Common myeloid progenitor, CD34-positive (primary cell): ENCODE measurements around the gene GCN1.

Experiments
- CTCF ChIA-PET: fragments of 350-600 bp; sonication (Branson Sonifier 250); formaldehyde crosslinking; loops from one replicate; lab custom pipeline; 2021; ENCODE audit warnings: antibody characterized with exemption; lab: Charles Lee
- POLR2A ChIA-PET: fragments of 350-600 bp; sonication (Branson Sonifier 250); formaldehyde crosslinking; loops from one replicate; lab custom pipeline; 2021; ENCODE audit warnings: antibody characterized with exemption; lab: Charles Lee
- DNase-seq, 3 donors: peaks; one replicate each; pipeline versions ENCODE4 v3.0.0 to v3.0.0-alpha.2; 2013
- H3K27ac ChIP-seq, 2 experiments: 1 replicate in 1 of 2; 2 replicates in 1 of 2; pipeline ENCODE4 v1.7.0; 2013; ENCODE audit warnings: inconsistent platforms in 2 of 2, low read length in 2 of 2, mild to moderate bottlenecking in 2 of 2, low read depth in 1 of 2, moderate library complexity in 1 of 2; ENCODE audit not compliant: severe bottlenecking in 2 of 2, insufficient read depth in 1 of 2, poor library complexity in 1 of 2
- H3K27me3 ChIP-seq, 5 experiments: replicated peaks in 2 of 5; 1 replicate in 3 of 5; 2 replicates in 2 of 5; pipeline versions ENCODE4 v1.6.1 to v1.7.0; 2013; ENCODE audit warnings: low read length in 4 of 5, mild to moderate bottlenecking in 2 of 5, moderate library complexity in 2 of 5, inconsistent platforms in 1 of 5; ENCODE audit not compliant: insufficient read depth in 5 of 5, control insufficient read depth in 4 of 5
- H3K36me3 ChIP-seq, 4 experiments: 1 replicate in 2 of 4; 2 replicates in 2 of 4; pipeline versions ENCODE4 v1.6.1 to v1.7.0; 2013; ENCODE audit warnings: low read length in 3 of 4, control low read depth in 1 of 4, mild to moderate bottlenecking in 1 of 4; ENCODE audit not compliant: control insufficient read depth in 4 of 4, insufficient read depth in 4 of 4
- H3K4me1 ChIP-seq, 4 experiments: 1 replicate in 3 of 4; 2 replicates in 1 of 4; pipeline versions ENCODE4 v1.6.1 to v1.7.1; 2013; ENCODE audit warnings: low read length in 3 of 4, mild to moderate bottlenecking in 3 of 4, control low read depth in 1 of 4, inconsistent platforms in 1 of 4, moderate library complexity in 1 of 4; ENCODE audit not compliant: control insufficient read depth in 4 of 4, insufficient read depth in 4 of 4; ENCODE audit errors: control extremely low read depth in 1 of 4
- H3K4me3 ChIP-seq, 7 experiments: 1 replicate in 4 of 7; 2 replicates in 3 of 7; pipeline versions ENCODE4 v1.5.1 to v1.7.0; 2013; ENCODE audit warnings: mild to moderate bottlenecking in 7 of 7, low read length in 6 of 7, moderate library complexity in 6 of 7, inconsistent platforms in 2 of 7, low read depth in 2 of 7, control low read depth in 1 of 7; ENCODE audit not compliant: insufficient read depth in 4 of 7, control insufficient read depth in 1 of 7; ENCODE audit errors: extremely low read depth in 1 of 7
- H3K9me3 ChIP-seq, 5 experiments: 1 replicate in 4 of 5; 2 replicates in 1 of 5; pipeline versions ENCODE4 v1.6.1 to v1.7.1; 2013; ENCODE audit warnings: low read length in 4 of 5, mild to moderate bottlenecking in 2 of 5, inconsistent platforms in 1 of 5, low read depth in 1 of 5, moderate library complexity in 1 of 5; ENCODE audit not compliant: control insufficient read depth in 4 of 5, insufficient read depth in 2 of 5; ENCODE audit errors: control extremely low read depth in 1 of 5
- WGBS: methylation state at CpG from one replicate; pipeline ENCODE4 v1.1.5; 2013; ENCODE audit not compliant: insufficient coverage; 5-methylcytosine and 5-hydroxymethylcytosine counted together

GCN1 gene

DNA sequence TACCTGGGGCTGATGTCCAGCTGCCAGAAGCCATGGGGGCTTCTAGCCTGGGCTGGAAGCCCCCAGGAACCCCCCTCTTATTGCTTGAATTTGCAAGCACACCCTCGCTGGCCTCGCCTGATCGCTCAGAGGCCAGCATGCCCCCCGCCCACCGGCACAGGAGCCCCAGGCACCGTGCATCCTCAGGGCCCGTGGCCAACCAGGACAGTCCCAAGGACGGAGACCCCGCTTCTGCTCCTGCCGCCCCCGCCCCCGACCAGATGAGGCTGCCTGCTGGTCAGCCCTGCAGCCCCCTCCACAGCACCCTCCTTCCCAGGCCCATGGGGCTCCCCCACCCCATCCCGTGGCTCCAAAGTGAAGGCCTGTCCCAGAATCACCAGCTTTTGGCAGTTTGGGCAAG, 99.2 kb downstream of the GCN1 start:
- Histone ChIP-seq H3K9me3 (no peaks in the 10 kb centered on the region), H3K4me1 (peaks cover 0 to 16% (median 1%) of the 10 kb centered on the region in 4 experiments), H3K27me3 (no peaks in the 10 kb centered on the region), H3K4me3 (no peak overlapping the region), H3K27ac (no peak overlapping the region), H3K36me3 (peaks cover 4 to 64% (median 42%) of the 10 kb centered on the region in 4 experiments)
- CTCF ChIA-PET = interaction anchor here (1.3 kb wide), 1 partner anchor 15 kb away, joined by 4 read pairs; no protein-coding TSS in a partner anchor
- POLR2A ChIA-PET = no interaction called here
- 97% methylated on average over 11 of the region's 13 CpGs for WGBS
- DNase-seq = no peak

DNA sequence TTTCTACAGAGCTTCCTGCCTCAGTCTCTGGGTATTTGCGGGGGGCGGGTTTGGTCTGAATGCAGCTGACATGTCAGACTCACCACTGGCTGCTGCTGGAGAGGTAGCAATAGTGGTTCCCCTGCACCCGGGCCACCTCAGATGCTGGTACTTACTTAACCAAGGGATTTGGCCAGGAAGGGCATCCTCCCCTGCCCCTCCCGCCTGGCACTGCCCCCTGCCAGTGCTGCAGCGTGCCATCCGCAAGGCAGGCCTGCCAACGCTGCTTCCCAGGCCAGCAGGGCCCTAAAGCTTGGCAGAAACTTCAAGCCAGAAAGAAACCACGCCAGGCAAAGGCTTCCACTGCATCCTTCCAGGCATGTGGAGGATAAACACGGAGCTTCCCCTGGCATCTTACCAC, 100.0 kb downstream of the GCN1 start:
- Histone ChIP-seq H3K9me3 (no peaks in the 10 kb centered on the region), H3K36me3 (peaks cover 4 to 55% (median 38%) of the 10 kb centered on the region in 4 experiments), H3K4me3 (no peak overlapping the region), H3K27me3 (peaks cover 0 to 4% (median 0%) of the 10 kb centered on the region in 5 experiments), H3K4me1 (peaks cover 0 to 16% (median 1%) of the 10 kb centered on the region in 4 experiments), H3K27ac (no peak overlapping the region)
- 93% methylated on average over 9 of the region's 9 CpGs for WGBS
- POLR2A ChIA-PET = no interaction called here
- no peak for DNase-seq
- CTCF ChIA-PET = interaction anchor here (1.5 kb wide), 1 partner anchor 10 kb away, joined by 3 read pairs; no protein-coding TSS in a partner anchor

DNA sequence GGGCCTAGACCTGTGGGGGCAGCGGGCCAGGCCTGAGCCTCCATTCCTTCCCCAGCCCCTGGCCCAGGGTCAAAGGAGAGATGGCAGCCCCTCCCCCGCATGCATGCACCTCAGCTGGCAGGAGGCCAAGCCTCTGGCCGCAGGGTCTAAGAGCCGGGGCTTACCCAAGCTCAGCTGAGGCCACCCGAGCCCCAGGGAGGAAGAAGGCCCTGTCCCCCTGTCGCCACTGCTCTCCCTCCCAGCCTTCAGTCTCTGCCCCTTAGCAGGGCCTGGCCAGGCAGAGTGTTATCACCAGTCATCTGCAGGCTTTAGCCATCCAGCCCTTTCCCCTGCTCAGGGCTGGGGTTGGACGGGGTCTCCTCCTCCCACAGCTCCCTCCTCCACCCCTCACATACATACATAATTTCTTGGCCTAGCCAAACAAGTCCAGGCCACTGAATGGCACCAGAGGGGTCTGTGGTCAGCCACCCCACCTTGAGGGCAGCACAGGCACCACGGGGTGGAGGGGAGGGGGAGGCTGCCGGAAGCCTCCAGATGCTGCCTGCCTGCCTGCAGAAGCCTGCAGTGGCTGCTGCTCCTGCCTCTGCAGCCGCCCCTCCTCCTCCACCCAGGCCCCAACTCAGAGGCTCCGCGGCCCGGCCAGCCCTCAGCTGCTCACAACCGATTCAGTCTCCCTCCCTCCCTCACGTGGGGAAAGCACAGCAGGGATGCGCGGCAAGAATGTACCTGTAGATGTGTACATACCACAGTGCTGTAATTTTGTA, 100.7 kb downstream of the GCN1 start:
- ChIA-PET POLR2A (no interaction called here), CTCF (interaction anchor here (1.5 kb wide), 1 partner anchor 11 kb away, joined by 3 read pairs; no protein-coding TSS in a partner anchor)
- peaks cover 0 to 4% (median 0%) of the 10 kb centered on the region in 5 experiments for H3K27me3 ChIP-seq
- no peak overlapping the region for H3K4me3 ChIP-seq
- 71% methylated on average over 8 of the region's 17 CpGs for WGBS
- no peak for DNase-seq
- H3K27ac ChIP-seq = no peak overlapping the region
- H3K36me3 ChIP-seq = peaks cover 4 to 48% (median 34%) of the 10 kb centered on the region in 4 experiments
- peaks cover 0 to 16% (median 1%) of the 10 kb centered on the region in 4 experiments for H3K4me1 ChIP-seq
- H3K9me3 ChIP-seq = no peaks in the 10 kb centered on the region

DNA sequence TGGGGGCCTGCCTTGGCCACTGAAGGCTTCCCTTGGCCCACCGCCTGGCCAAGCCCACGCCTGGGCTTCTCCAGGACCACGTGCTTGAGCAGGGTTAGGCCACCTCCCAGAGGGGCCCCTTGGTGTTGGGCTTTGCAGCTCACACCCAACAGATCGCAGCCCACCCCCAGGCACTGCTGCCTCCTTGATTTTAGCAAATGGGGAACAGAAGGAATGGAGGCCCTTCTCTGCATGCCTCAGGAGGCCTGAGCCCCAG, 101.3 kb downstream of the GCN1 start:
- Histone ChIP-seq H3K36me3 (peaks cover 4 to 43% (median 29%) of the 10 kb centered on the region in 4 experiments), H3K4me3 (no peak overlapping the region), H3K27me3 (peaks cover 0 to 4% (median 0%) of the 10 kb centered on the region in 5 experiments), H3K4me1 (peaks cover 0 to 16% (median 1%) of the 10 kb centered on the region in 4 experiments), H3K9me3 (no peaks in the 10 kb centered on the region), H3K27ac (no peak overlapping the region)
- ChIA-PET CTCF (interaction anchor here (1.5 kb wide), 1 partner anchor 17 kb away, joined by 3 read pairs; no protein-coding TSS in a partner anchor), POLR2A (no interaction called here)
- 93% methylated on average over 4 of the region's 4 CpGs for WGBS
- no peak for DNase-seq

DNA sequence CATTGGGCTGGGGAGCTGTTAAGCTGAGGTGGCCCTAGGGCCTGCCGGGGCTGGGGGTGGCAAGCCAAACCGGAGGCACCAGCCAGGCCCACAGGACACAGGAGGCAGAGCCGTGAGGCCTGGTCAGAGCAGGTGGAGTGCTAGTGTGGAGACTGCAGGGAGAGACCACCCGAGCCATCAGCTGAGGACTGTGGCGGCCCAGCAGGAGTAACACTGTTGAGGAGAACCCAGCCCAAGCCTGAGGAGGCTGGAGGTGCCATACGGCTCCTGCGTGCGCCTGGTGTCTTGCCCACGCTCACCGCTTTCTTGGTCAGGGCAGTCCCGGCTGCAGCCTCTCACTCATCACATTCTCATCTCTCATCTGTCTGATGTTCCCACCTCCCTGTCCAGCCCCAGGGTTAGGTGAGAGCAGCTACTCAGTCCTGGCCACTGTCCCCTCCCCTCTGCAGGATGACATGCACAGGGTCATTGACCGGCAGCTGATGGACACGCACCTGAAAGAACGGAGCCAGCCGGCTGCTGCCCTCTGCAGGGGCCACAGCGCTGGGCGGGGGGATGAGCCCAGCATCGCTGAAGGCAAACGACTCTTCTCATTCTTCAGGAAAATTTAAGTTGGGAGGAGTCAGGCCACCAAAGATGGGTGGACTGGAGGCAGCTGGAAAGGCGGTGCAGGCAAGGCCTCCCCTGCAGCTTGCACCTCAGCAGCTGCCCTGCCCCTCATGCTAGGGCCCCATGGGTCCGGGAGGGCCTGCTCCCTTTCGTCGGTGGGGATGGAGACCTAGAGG, 101.8 kb downstream of the GCN1 start:
- H3K36me3 ChIP-seq = peaks cover 4 to 40% (median 27%) of the 10 kb centered on the region in 4 experiments
- WGBS = 100% methylated on average over 19 of the region's 23 CpGs

DNA sequence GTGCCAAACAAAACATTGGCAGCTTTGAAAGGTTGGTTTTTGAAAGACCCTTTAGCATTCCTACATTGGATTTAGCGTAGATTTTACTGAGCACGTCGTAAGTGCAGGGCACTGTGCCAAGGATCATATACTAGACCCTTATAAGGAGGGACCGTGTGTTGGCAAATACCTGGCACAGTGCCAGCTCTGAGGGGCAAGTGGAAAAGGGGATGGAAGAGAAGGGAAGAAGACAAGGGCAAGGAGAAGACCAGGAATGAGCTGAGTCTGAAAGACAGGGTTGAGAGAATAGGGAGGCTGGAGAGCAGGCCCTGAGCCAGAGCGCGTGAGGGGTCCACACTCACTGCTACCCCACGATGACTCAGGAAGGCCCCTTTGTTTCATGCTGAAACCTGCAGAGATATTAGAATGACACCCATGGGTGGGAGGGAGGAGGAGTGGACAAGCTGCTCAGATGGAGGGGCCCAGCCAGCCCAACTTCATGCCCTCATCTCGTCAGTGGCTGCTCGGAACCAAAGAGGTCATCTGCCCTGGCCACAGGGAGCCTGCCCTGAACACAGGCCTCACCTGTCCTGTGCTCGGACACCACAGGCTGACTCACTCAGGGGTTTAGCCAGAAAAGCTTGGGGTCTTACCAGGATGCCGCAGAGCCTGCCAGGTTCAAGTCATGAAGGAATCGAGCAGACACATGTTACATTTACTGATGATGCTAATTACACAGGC, 103.0 kb downstream of the GCN1 start:
- H3K27me3 ChIP-seq = peaks cover 0 to 4% (median 0%) of the 10 kb centered on the region in 5 experiments
- DNase-seq = no peak
- H3K9me3 ChIP-seq = no peaks in the 10 kb centered on the region
- H3K4me3 ChIP-seq = no peak overlapping the region
- no peak overlapping the region for H3K27ac ChIP-seq
- H3K4me1 ChIP-seq = peaks cover 4 to 30% (median 10%) of the 10 kb centered on the region in 4 experiments
- peaks cover 2 to 29% (median 17%) of the 10 kb centered on the region in 4 experiments for H3K36me3 ChIP-seq
- CTCF ChIA-PET = interaction anchor here (1.5 to 2.1 kb wide), 3 partner anchors 13 to 20 kb away, joined by 3 to 6 read pairs (median 4); no protein-coding TSS in a partner anchor
- 96% methylated on average over 12 of the region's 12 CpGs for WGBS
- POLR2A ChIA-PET = interaction anchor here (1.8 kb wide), 1 partner anchor 12 kb away, joined by 5 read pairs; no protein-coding TSS in a partner anchor

More for the DNA sequence above, 101.8 kb downstream of the GCN1 start:
- Histone ChIP-seq H3K27me3 (peaks cover 0 to 4% (median 0%) of the 10 kb centered on the region in 5 experiments), H3K9me3 (no peaks in the 10 kb centered on the region), H3K4me3 (no peak overlapping the region), H3K27ac (no peak overlapping the region), H3K4me1 (peaks cover 0 to 20% (median 2%) of the 10 kb centered on the region in 4 experiments)
- POLR2A ChIA-PET = interaction anchor here (1.8 kb wide), 1 partner anchor 11 kb away, joined by 5 read pairs; no protein-coding TSS in a partner anchor
- DNase-seq = no peak
- CTCF ChIA-PET = interaction anchor here (1.5 kb wide), 1 partner anchor 18 kb away, joined by 3 read pairs; no protein-coding TSS in a partner anchor
